Left ventricle myocardium inferior (tissue), 1 donor: Measurements from ENCODE around the gene TTC9B. TPM values are rescaled to one million over a fixed set of nuclear protein-coding genes. Genes with fewer than 3 reads are reported as not detected.

ENCODE experiments used
- DNase-seq: peaks from one replicate; pipeline ENCODE4 v3.0.0-alpha.2; 2020
- H3K27ac ChIP-seq: fragments of 200-600 bp; replicated peaks from 2 replicates; pipeline ENCODE4 v1.8.0; 2021
- H3K27me3 ChIP-seq: fragments of 200-600 bp; 2 replicates; pipeline ENCODE4 v1.8.0; 2021; ENCODE audit warnings: low read depth
- H3K36me3 ChIP-seq: fragments of 200-600 bp; 2 replicates; pipeline ENCODE4 v1.8.0; 2021
- H3K4me1 ChIP-seq: fragments of 200-600 bp; 2 replicates; pipeline ENCODE4 v1.8.0; 2021
- H3K4me3 ChIP-seq: fragments of 200-600 bp; 2 replicates; pipeline ENCODE4 v1.8.0; 2021; ENCODE audit warnings: mild to moderate bottlenecking, moderate library complexity
- H3K9me3 ChIP-seq: fragments of 200-600 bp; replicated peaks from 2 replicates; pipeline ENCODE4 v1.8.0; 2021
- intact Hi-C: fragments of 100-400 bp; cut with micrococcal nuclease; formaldehyde crosslinking; loops from one replicate; pipeline ENCODE4 v1.11.0; 2022
- total RNA-seq: library from RNA; stranded (reverse); fragmentation: NEBNext Ultra II Directional; extraction: Animal tissue kit (Norgen Biotek cat#: 25700); gene quantifications from one replicate; pipeline ENCODE4 v1.2.1, GENCODE V29; 2021
- TF ChIP-seq, protein P1 (sequence below): fragments of 200-600 bp; IDR thresholded peaks from 2 replicates; pipeline ENCODE4 v1.8.0; 2021; ENCODE audit warnings: antibody characterized with exemption, mild to moderate bottlenecking, borderline replicate concordance
- donor health status: DM: no; HTN: yes; CAD: no; lungs with severe emphysema.

TTC9B gene
- total RNA-seq, 1 donor from 2014 or later, result not detected

DNA sequence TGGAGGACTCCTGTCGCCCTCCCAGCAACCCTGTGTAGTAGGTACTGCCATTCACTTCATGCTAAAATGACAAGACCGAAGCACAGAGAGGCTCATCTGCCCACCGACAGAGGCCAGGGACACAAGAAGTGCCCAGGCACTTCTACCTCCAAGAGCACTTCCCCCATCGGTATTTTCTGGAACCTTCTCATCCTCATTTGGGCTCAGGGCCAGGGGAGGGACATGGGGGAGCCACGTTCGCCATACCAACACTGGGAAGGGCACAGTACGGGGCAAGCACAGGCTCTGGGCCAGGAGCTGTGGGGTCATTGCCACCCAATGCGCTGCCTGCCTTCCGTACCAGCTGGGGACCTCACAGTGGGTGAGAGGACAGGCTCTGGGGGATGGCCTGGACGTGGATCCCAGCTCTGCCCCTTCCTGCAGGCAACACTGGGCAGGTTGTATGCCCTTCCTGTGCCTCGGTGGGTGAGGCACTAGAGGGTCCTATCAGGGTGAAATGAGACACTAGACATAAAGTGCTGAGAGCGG lies 29.6 kb upstream of the TTC9B start:
- Histone ChIP-seq H3K27ac (no peak overlapping the region), H3K4me1 (peaks cover 61% of the 10 kb centered on the region), H3K9me3 (no peaks in the 10 kb centered on the region), H3K4me3 (no peak overlapping the region), H3K27me3 (no peaks in the 10 kb centered on the region), H3K36me3 (peaks cover 26% of the 10 kb centered on the region)
- intact Hi-C loops, result no loop called here
- no peak for DNase-seq
- TF ChIP-seq, protein P1, sequence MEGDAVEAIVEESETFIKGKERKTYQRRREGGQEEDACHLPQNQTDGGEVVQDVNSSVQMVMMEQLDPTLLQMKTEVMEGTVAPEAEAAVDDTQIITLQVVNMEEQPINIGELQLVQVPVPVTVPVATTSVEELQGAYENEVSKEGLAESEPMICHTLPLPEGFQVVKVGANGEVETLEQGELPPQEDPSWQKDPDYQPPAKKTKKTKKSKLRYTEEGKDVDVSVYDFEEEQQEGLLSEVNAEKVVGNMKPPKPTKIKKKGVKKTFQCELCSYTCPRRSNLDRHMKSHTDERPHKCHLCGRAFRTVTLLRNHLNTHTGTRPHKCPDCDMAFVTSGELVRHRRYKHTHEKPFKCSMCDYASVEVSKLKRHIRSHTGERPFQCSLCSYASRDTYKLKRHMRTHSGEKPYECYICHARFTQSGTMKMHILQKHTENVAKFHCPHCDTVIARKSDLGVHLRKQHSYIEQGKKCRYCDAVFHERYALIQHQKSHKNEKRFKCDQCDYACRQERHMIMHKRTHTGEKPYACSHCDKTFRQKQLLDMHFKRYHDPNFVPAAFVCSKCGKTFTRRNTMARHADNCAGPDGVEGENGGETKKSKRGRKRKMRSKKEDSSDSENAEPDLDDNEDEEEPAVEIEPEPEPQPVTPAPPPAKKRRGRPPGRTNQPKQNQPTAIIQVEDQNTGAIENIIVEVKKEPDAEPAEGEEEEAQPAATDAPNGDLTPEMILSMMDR, result no peak

DNA sequence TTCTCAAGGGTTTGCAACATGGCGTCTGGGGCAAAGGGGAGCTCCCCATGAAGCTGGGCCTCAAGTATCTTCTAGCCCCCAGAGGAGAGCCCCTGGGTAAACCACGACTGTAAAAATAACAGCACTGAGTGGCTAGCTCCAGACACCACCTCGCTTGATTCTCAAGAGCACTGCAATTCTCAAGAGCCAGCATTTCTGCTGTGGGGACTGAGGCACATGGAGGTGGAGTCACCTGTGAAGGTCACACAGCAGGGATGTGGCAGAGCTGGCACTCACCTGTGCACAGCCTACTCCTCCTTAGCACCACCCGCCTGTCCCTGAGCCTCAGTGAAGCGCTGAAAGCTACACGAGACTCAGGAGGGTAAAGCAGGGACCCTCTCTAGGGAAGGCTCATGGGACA lies 29.0 kb upstream of the TTC9B start:
- no peaks in the 10 kb centered on the region for H3K9me3 ChIP-seq
- H3K4me1 ChIP-seq, result peaks cover 61% of the 10 kb centered on the region
- no peak overlapping the region for H3K27ac ChIP-seq
- no peak overlapping the region for H3K4me3 ChIP-seq
- no peaks in the 10 kb centered on the region for H3K27me3 ChIP-seq
- peaks cover 24% of the 10 kb centered on the region for H3K36me3 ChIP-seq
- DNase-seq, result no peak
- intact Hi-C loops, result no loop called here
- TF ChIP-seq, protein P1, result no peak

DNA sequence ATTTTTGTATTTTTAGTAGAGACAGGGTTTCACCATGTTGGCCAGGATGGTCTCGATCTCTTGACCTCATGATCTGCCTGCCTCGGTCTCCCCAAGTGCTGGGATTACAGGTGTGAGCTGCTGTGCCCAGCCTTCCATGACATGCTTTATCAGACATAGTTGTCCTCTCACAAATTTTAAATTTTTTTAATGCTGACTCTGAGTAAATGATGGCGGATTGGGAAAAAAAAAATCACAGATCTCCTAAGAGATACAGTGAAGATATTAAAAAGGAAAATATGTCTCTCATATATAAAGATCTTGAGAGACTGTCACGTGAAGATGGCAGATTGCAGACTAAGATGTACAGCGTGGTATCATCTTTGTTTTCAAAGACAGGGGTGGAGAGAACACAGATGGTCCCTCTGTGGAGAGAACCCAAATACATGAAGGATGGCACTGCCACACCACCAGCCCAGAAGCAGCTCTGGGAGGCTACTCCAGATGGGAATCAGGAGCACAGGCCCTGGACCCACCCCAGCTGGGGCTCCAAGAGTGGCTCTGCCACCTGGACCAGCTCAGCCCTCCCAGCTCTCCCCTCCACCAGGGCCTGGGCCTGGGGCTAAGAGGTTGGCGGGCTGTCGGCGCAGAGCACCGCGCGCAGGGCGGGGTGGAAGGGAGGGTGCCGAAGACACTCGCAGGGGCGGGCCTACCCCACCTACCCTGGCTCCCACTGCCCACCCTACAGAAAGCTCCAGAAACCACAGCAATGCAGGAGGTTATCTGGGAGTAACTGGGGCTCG lies 28.3 kb upstream of the TTC9B start:
- Histone ChIP-seq H3K36me3 (peaks cover 17% of the 10 kb centered on the region), H3K4me3 (no peak overlapping the region), H3K4me1 (peaks cover 64% of the 10 kb centered on the region), H3K27me3 (no peaks in the 10 kb centered on the region), H3K9me3 (no peaks in the 10 kb centered on the region), H3K27ac (no peak overlapping the region)
- TF ChIP-seq, protein P1, result no peak
- intact Hi-C loops, result no loop called here
- DNase-seq, result no peak

DNA sequence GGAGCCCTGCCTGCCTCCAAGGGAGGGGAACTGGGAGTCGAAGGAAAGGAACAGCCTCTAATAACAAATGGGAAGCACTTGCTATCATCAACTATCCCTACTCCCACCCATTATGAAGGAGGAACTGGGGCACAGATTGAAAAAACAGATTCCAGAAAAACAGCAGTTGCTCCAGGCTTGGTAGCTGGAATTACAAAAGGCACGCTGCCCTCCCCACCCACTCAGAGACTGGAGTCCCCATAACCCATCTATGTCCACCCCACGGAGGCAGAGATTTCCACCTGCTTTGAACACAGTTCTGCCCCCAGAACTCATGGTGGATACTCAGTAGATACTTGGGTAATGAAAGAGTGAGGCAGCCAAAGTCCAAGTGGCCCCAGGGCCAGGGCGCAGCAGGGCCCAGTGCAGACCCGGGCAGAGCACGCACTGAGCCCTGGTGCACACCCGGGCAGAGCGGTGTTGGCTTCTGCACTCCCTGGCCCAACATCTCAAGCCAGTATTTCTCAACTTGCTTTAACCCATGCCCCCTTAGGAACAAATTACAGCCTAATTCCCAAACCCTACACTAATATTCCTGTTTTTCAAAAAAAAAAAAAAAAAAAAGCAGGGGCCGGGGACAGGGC lies 27.4 kb upstream of the TTC9B start:
- no peak for DNase-seq
- Histone ChIP-seq H3K27ac (no peak overlapping the region), H3K27me3 (no peaks in the 10 kb centered on the region), H3K4me1 (peaks cover 68% of the 10 kb centered on the region), H3K9me3 (no peaks in the 10 kb centered on the region), H3K4me3 (no peak overlapping the region), H3K36me3 (peaks cover 14% of the 10 kb centered on the region)
- TF ChIP-seq, protein P1, result no peak
- intact Hi-C loops, result no loop called here

DNA sequence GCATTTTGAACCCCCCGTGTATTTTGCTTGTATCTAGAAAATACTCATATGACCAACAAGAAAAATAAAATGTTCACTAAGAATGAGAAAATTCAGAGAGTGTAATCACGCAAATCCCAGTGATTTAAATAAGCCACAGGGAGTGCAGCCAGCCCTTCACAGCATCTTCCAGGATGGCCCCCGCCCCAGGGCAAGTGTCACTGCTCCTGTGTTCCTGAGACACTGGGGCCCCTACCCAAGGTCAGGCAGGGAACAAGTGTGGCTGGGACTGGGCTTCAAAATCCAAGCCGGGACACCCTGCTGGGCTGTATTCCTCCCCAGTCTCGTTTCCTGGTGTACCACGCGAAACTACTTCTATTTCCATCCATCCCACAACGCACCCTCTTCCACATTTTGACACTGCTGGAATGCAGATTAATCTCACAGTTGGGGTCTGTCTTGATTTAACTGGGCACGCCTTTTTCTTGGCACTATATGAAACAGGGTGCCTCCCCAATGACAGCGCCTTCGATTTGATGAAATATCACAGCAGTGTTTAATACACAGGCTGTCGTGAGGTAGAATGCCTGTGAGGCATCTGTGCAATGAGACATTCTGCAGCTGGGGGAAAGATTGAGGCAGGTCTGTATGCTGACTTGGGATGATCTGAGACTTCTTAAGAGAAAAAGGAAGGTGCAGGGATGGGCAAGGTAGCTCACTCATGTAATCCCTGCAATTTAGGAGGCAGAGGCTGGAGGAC lies 26.6 kb upstream of the TTC9B start:
- peaks cover 68% of the 10 kb centered on the region for H3K4me1 ChIP-seq
- intact Hi-C loops, result no loop called here
- H3K27ac ChIP-seq, result no peak overlapping the region
- no peaks in the 10 kb centered on the region for H3K9me3 ChIP-seq
- TF ChIP-seq, protein P1, result no peak
- H3K36me3 ChIP-seq, result peaks cover 18% of the 10 kb centered on the region
- no peak overlapping the region for H3K4me3 ChIP-seq
- no peak for DNase-seq
- H3K27me3 ChIP-seq, result no peaks in the 10 kb centered on the region
